Liver (tissue), 9 donors: ENCODE results near the gene TANGO6. TPM values are rescaled to one million over a fixed set of nuclear protein-coding genes. Genes with fewer than 3 reads are reported as not detected.
A peak's percentile ranks its signal among the peaks of the same experiment; 100 is the strongest.

Source experiments
- DNase-seq: peaks from one replicate; pipeline ENCODE4 v3.0.0-alpha.2; 2017; ENCODE audit warnings: low spot score
- H3K27ac ChIP-seq, 2 donors: one replicate each; pipeline ENCODE4 v1.7.0; 2013; ENCODE audit warnings: inconsistent platforms in 2 of 2, low read length in 2 of 2, control low read depth in 1 of 2, low read depth in 1 of 2, mild to moderate bottlenecking in 1 of 2
- H3K27me3 ChIP-seq, 4 donors: one replicate each; pipeline versions ENCODE4 v1.6.1 to v1.7.0; 2013; ENCODE audit warnings: low read length in 3 of 4, inconsistent platforms in 1 of 4, mild to moderate bottlenecking in 1 of 4, moderate library complexity in 1 of 4; ENCODE audit not compliant: control insufficient read depth in 4 of 4, insufficient read depth in 4 of 4
- H3K36me3 ChIP-seq, 4 donors: one replicate each; pipeline versions ENCODE4 v1.6.1 to v1.7.0; 2013; ENCODE audit warnings: low read length in 3 of 4, mild to moderate bottlenecking in 3 of 4, low read depth in 1 of 4, moderate library complexity in 1 of 4; ENCODE audit not compliant: control insufficient read depth in 4 of 4, insufficient read depth in 3 of 4
- H3K4me1 ChIP-seq, 4 donors: one replicate each; pipeline versions ENCODE4 v1.6.1 to v1.7.0; 2013; ENCODE audit warnings: low read length in 3 of 4, mild to moderate bottlenecking in 3 of 4, moderate library complexity in 1 of 4; ENCODE audit not compliant: control insufficient read depth in 4 of 4, insufficient read depth in 4 of 4
- H3K4me3 ChIP-seq, 3 donors: one replicate each; pipeline versions ENCODE4 v1.6.1 to v1.7.0; 2013; ENCODE audit warnings: low read length in 3 of 3, control low read depth in 1 of 3, low read depth in 1 of 3, mild to moderate bottlenecking in 1 of 3
- H3K9ac ChIP-seq, 2 donors: one replicate each; pipeline ENCODE4 v1.7.0; 2013; ENCODE audit warnings: low read length in 2 of 2, mild to moderate bottlenecking in 2 of 2, moderate library complexity in 2 of 2, control low read depth in 1 of 2, low read depth in 1 of 2
- H3K9me3 ChIP-seq, 4 donors: one replicate each; pipeline versions ENCODE4 v1.6.1 to v1.7.0; 2013; ENCODE audit warnings: low read length in 3 of 4; ENCODE audit not compliant: control insufficient read depth in 4 of 4
- ATF3 ChIP-seq: IDR thresholded peaks from 2 replicates; pipeline ENCODE4 v1.6.1; 2016; ENCODE audit warnings: antibody characterized with exemption
- CTCF ChIP-seq: fragments of 150-350 bp; IDR thresholded peaks from 2 replicates; pipeline ENCODE4 v1.5.1; 2017; ENCODE audit warnings: improper control_type of control experiment, low read depth, low read length; ENCODE audit not compliant: missing input control
- EGR1 ChIP-seq, 2 donors: IDR thresholded peaks; 2 replicates each; pipeline ENCODE4 v1.6.1; 2016 to 2018; ENCODE audit warnings: antibody characterized with exemption in 2 of 2, low read depth in 2 of 2
- FOXA1 ChIP-seq: IDR thresholded peaks from 2 replicates; pipeline ENCODE4 v1.6.1; 2016; ENCODE audit warnings: antibody characterized with exemption
- FOXA2 ChIP-seq: IDR thresholded peaks from 2 replicates; pipeline ENCODE4 v1.6.1; 2016; ENCODE audit warnings: antibody characterized with exemption
- GABPA ChIP-seq, 2 donors: IDR thresholded peaks in 1 of 2; conservative IDR thresholded peaks in 1 of 2; 2 replicates each; pipeline ENCODE4 v1.6.1; 2016; ENCODE audit warnings: antibody characterized with exemption in 2 of 2, mild to moderate bottlenecking in 1 of 2, moderate library complexity in 1 of 2
- HNF4A ChIP-seq, 2 donors: conservative IDR thresholded peaks; 2 replicates each; pipeline ENCODE4 v1.6.1; 2016; ENCODE audit warnings: antibody characterized with exemption in 2 of 2, mild to moderate bottlenecking in 2 of 2
- HNF4G ChIP-seq: IDR thresholded peaks from 2 replicates; pipeline ENCODE4 v1.6.1; 2016; ENCODE audit warnings: antibody characterized with exemption
- JUND ChIP-seq, 2 donors: IDR thresholded peaks; 2 replicates each; pipeline ENCODE4 v1.6.1; 2016; ENCODE audit warnings: antibody characterized with exemption in 2 of 2
- MAX ChIP-seq: IDR thresholded peaks from 2 replicates; pipeline ENCODE4 v1.6.1; 2016; ENCODE audit warnings: antibody characterized with exemption
- NR2F2 ChIP-seq: IDR thresholded peaks from 2 replicates; pipeline ENCODE4 v1.6.1; 2016; ENCODE audit warnings: antibody characterized with exemption
- RAD21 ChIP-seq, 2 donors: IDR thresholded peaks; 2 replicates each; pipeline ENCODE4 v1.6.1; 2016; ENCODE audit warnings: antibody characterized with exemption in 2 of 2, mild to moderate bottlenecking in 2 of 2
- REST ChIP-seq: IDR thresholded peaks from 2 replicates; pipeline ENCODE4 v1.6.1; 2016; ENCODE audit warnings: antibody characterized with exemption, mild to moderate bottlenecking
- RXRA ChIP-seq, 2 donors: IDR thresholded peaks; 2 replicates each; pipeline ENCODE4 v1.6.1; 2017 to 2018; ENCODE audit warnings: antibody characterized with exemption in 2 of 2, mild to moderate bottlenecking in 1 of 2
- SP1 ChIP-seq: IDR thresholded peaks from 2 replicates; pipeline ENCODE4 v1.6.1; 2018; ENCODE audit warnings: antibody characterized with exemption, mild to moderate bottlenecking
- TAF1 ChIP-seq: conservative IDR thresholded peaks from 2 replicates; pipeline ENCODE4 v1.6.1; 2016; ENCODE audit warnings: antibody characterized with exemption, mild to moderate bottlenecking
- YY1 ChIP-seq: IDR thresholded peaks from 2 replicates; pipeline ENCODE4 v1.6.1; 2016; ENCODE audit warnings: antibody characterized with exemption, mild to moderate bottlenecking
- ZBTB33 ChIP-seq: IDR thresholded peaks from 2 replicates; pipeline ENCODE4 v1.6.1; 2016; ENCODE audit warnings: antibody characterized with exemption
- WGBS: extraction: QIAGEN DNeasy Blood & Tissue Kit; methylation state at CpG from one replicate; pipeline ENCODE4 v1.1.7; 2013; 5-methylcytosine and 5-hydroxymethylcytosine counted together
- polyA plus RNA-seq, 2 donors: library from polyadenylated mRNA; stranded (reverse) in 1 of 2; unstranded in 1 of 2; fragments of 200-250 nt in 1 of 2; fragments of >200 nt in 1 of 2; fragmentation: Nextera tagmentation in 1 of 2; extraction: Ambion mirVana in 1 of 2; gene quantifications; one replicate each; pipeline versions ENCODE4 v1.2.1 to v1.2.3, GENCODE V29; 2013 to 2015
- total RNA-seq, 2 donors: library from RNA; depleted of rRNA; stranded (reverse); fragments of >200 nt; gene quantifications; one replicate each; pipeline ENCODE4 v1.2.3, GENCODE V29; 2014
- donor health status: healthy.
- donor health status: healthy.
- donor health status: healthy.
- donor health status: healthy.
- donor health status: healthy.

The TANGO6 gene
- total and polyA plus RNA-seq, 4 donors = 6.8 to 40.6 (median 10.5) TPM

GRCh38 chr16:69118994-69119393 lies 275.7 kb downstream of the TANGO6 start:
- no peak for DNase-seq
- WGBS = 42% methylated on average over 2 of the region's 2 CpGs

More at GRCh38 chr16:69118994-69119393, 275.7 kb downstream of the TANGO6 start:
- Histone ChIP-seq H3K36me3 (peaks cover 6 to 26% (median 9%) of the 10 kb centered on the region in 4 donors), H3K4me3 (no peak overlapping the region), H3K27ac (peak overlapping the region; percentile 7 to 11), H3K4me1 (peaks cover 17 to 26% (median 22%) of the 10 kb centered on the region in 4 donors), H3K9me3 (no peaks in the 10 kb centered on the region), H3K27me3 (no peaks in the 10 kb centered on the region), H3K9ac (no peak overlapping the region)
- TF ChIP-seq REST = peak; percentile 90
- TF ChIP-seq GABPA (IDR thresholded peaks at IDR 0.05 in 1 of 2, conservative IDR thresholded peaks at IDR 0.05 in 1 of 2) = peak in 1 of 2 donors; percentile 67
- peak; percentile 93 for TF ChIP-seq ZBTB33
- peak; percentile 65 to 71 for TF ChIP-seq RAD21 (IDR thresholded peaks at IDR 0.05)
- peak; percentile 97 for TF ChIP-seq MAX
- peak in 1 of 2 donors; percentile 81 for TF ChIP-seq EGR1 (IDR thresholded peaks at IDR 0.05; ENCODE audit: low read depth in 2 of 2)
- no peak for TF ChIP-seq TAF1
- TF ChIP-seq NR2F2 = peak; percentile 66
- peak; percentile 95 for TF ChIP-seq HNF4G
- TF ChIP-seq HNF4A (conservative IDR thresholded peaks at IDR 0.05) = peak; percentile 99
- TF ChIP-seq RXRA (IDR thresholded peaks at IDR 0.05) = peak; percentile 95 to 98
- peak; percentile 94 for TF ChIP-seq SP1
- peak; percentile 75 to 90 for TF ChIP-seq JUND (IDR thresholded peaks at IDR 0.05)
- TF ChIP-seq FOXA2 = peak; percentile 76
- TF ChIP-seq FOXA1 = peak; percentile 89
- peak; percentile 56 for TF ChIP-seq ATF3
- no peak for TF ChIP-seq CTCF
- TF ChIP-seq YY1 = peak; percentile 87
